Sigmoid colon (tissue), 4 donors: Measurements from ENCODE around the gene PLEKHO2.

Source experiments
- EP300 ChIP-seq, 4 donors: sonication (generic); formaldehyde crosslinking; IDR thresholded peaks; one replicate each; pipeline ENCODE4 v1.6.1; 2017; ENCODE audit warnings: antibody characterized with exemption in 4 of 4
- POLR2A ChIP-seq, 2 donors: fragments of 450-650 bp; IDR thresholded peaks; one replicate each; pipeline ENCODE4 v1.6.1; 2016; ENCODE audit warnings: antibody characterized with exemption in 2 of 2, mild to moderate bottlenecking in 2 of 2, moderate library complexity in 2 of 2

DNA sequence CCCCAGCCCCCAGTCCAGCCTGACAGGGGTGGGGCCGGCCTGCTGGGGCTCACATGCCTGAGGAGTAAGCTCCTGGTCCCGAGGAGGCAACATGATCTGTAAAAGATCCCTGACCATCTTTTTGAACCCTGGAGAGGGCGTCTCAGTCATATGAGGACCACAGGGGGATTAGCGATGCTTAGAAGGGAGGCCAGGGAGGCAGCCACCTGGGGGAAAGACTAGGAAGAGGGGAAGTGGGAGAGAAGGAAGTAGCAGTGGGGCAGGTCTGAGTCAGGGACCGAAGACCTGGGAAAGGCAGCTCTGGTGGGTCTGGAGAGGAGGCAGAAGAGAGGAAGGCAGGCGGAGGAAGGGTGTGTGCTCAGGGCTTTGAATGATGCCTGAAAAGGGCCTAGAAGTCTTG, 35.2 kb upstream of the PLEKHO2 start:
- TF ChIP-seq POLR2A (IDR thresholded peaks at IDR 0.05), result no peak
- TF ChIP-seq EP300 (IDR thresholded peaks at IDR 0.05), result no peak
